Neutrophil (primary cell): ENCODE data around the gene HSF2BP.

Experiments used
- H3K27ac ChIP-seq: fragments of 200-600 bp; sonication (generic); 2 replicates; pipeline ENCODE4 v1.5.1; 2016; ENCODE audit warnings: mild to moderate bottlenecking, moderate library complexity
- H3K27me3 ChIP-seq: fragments of 200-600 bp; sonication (generic); 2 replicates; pipeline ENCODE4 v1.6.0; 2016; ENCODE audit warnings: mild to moderate bottlenecking
- H3K36me3 ChIP-seq: fragments of 200-600 bp; sonication (generic); 2 replicates; pipeline ENCODE4 v1.5.1; 2017
- H3K4me1 ChIP-seq, 2 experiments: fragments of 200-600 bp in 1 of 2; sonication (generic) in 1 of 2; 1 replicate in 1 of 2; 2 replicates in 1 of 2; pipeline versions ENCODE4 v1.5.1 to v1.6.1; 2013 to 2016; ENCODE audit warnings: low read depth in 1 of 2, low read length in 1 of 2, mild to moderate bottlenecking in 1 of 2, moderate library complexity in 1 of 2; ENCODE audit not compliant: control insufficient read depth in 1 of 2, insufficient read depth in 1 of 2
- H3K4me3 ChIP-seq, 2 experiments: fragments of 200-600 bp in 1 of 2; sonication (generic) in 1 of 2; 1 replicate in 1 of 2; 2 replicates in 1 of 2; pipeline ENCODE4 v1.5.1; 2013 to 2016; ENCODE audit warnings: low read depth in 1 of 2, low read length in 1 of 2, mild to moderate bottlenecking in 1 of 2, moderate library complexity in 1 of 2
- H3K9me3 ChIP-seq: fragments of 200-600 bp; sonication (generic); 2 replicates; pipeline ENCODE4 v1.5.1; 2016
- CTCF ChIP-seq: fragments of 200-600 bp; sonication (generic); IDR thresholded peaks from 2 replicates; pipeline ENCODE4 v1.5.1; 2016; ENCODE audit warnings: antibody characterized with exemption

HSF2BP gene

GRCh38 chr21:43639470-43640353 lies 19.6 kb downstream of the HSF2BP start:
- no peak for TF ChIP-seq CTCF
- no peak overlapping the region for H3K27ac ChIP-seq
- H3K36me3 ChIP-seq: no peaks in the 10 kb centered on the region

GRCh38 chr21:43637530-43638158 lies 21.6 kb downstream of the HSF2BP start:
- H3K4me1 ChIP-seq: no peaks in the 10 kb centered on the region
- no peaks in the 10 kb centered on the region for H3K27me3 ChIP-seq
- H3K9me3 ChIP-seq: no peaks in the 10 kb centered on the region
- no peak overlapping the region for H3K4me3 ChIP-seq
- no peak for TF ChIP-seq CTCF
- no peaks in the 10 kb centered on the region for H3K36me3 ChIP-seq
- H3K27ac ChIP-seq: no peak overlapping the region

More at GRCh38 chr21:43639470-43640353, 19.6 kb downstream of the HSF2BP start:
- no peak overlapping the region for H3K4me3 ChIP-seq
- no peaks in the 10 kb centered on the region for H3K4me1 ChIP-seq
- H3K9me3 ChIP-seq: no peaks in the 10 kb centered on the region
- no peaks in the 10 kb centered on the region for H3K27me3 ChIP-seq

- H3K36me3 ChIP-seq: no peaks in the 10 kb centered on the region
- TF ChIP-seq CTCF: no peak
- no peaks in the 10 kb centered on the region for H3K9me3 ChIP-seq
- no peaks in the 10 kb centered on the region for H3K4me1 ChIP-seq
- H3K4me3 ChIP-seq: no peak overlapping the region
- H3K27me3 ChIP-seq: no peaks in the 10 kb centered on the region
- H3K27ac ChIP-seq: no peak overlapping the region
Observed at GRCh38 chr21:43635436-43635835, 23.9 kb downstream of the HSF2BP start.

- H3K36me3 ChIP-seq: no peaks in the 10 kb centered on the region
- no peak for TF ChIP-seq CTCF
- no peaks in the 10 kb centered on the region for H3K4me1 ChIP-seq
- no peaks in the 10 kb centered on the region for H3K9me3 ChIP-seq
- H3K27me3 ChIP-seq: no peaks in the 10 kb centered on the region
- no peak overlapping the region for H3K27ac ChIP-seq
- no peak overlapping the region for H3K4me3 ChIP-seq
Observed at GRCh38 chr21:43634618-43635017, 24.7 kb downstream of the HSF2BP start.

GRCh38 chr21:43632373-43632905 lies 26.8 kb downstream of the HSF2BP start:
- Histone ChIP-seq H3K27me3 (no peaks in the 10 kb centered on the region), H3K4me3 (no peak overlapping the region), H3K36me3 (no peaks in the 10 kb centered on the region), H3K27ac (no peak overlapping the region), H3K9me3 (no peaks in the 10 kb centered on the region), H3K4me1 (no peaks in the 10 kb centered on the region)
- TF ChIP-seq CTCF: no peak
